OCI-LY1 (cell line): ENCODE data around the gene MRPL50.

Source experiments
- EZH2 ChIP-seq: fragments of 200-600 bp; sonication (generic), shearing (Covaris generic); IDR thresholded peaks from 2 replicates; pipeline ENCODE4 v1.8.0; 2017; ENCODE audit warnings: borderline replicate concordance, mixed run types, mild to moderate bottlenecking, antibody characterized with exemption, low read length, moderate library complexity, mixed read lengths
- TF ChIP-seq, protein P1 (sequence below): fragments of 200-600 bp; sonication (generic), shearing (Covaris generic); IDR thresholded peaks from 2 replicates; pipeline ENCODE4 v1.5.1; 2017; ENCODE audit warnings: mild to moderate bottlenecking, antibody characterized with exemption, low read length, moderate library complexity, mixed read lengths

DNA sequence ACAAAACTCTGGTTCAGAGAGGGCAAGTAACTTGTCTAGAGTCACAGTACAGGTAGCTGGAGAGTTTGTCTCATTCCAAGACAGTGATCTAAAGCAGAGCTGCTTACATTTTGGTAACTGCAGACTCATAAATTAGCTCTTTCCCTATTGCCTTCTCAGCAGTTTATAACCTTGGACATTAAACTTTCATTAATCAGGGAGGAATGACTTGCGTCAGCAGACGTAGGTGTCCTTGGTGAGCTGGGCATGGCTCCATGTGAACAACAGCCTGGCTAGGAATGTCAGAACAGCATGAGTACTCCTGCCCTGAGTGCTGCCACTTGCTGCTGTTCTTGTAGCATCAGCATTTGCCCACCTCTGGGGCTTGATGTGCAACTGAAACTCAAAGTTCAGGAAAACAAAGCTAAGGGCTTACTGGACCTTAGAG lies 39.4 kb upstream of the MRPL50 start:
- no peak for TF ChIP-seq EZH2
- TF ChIP-seq, protein P1, sequence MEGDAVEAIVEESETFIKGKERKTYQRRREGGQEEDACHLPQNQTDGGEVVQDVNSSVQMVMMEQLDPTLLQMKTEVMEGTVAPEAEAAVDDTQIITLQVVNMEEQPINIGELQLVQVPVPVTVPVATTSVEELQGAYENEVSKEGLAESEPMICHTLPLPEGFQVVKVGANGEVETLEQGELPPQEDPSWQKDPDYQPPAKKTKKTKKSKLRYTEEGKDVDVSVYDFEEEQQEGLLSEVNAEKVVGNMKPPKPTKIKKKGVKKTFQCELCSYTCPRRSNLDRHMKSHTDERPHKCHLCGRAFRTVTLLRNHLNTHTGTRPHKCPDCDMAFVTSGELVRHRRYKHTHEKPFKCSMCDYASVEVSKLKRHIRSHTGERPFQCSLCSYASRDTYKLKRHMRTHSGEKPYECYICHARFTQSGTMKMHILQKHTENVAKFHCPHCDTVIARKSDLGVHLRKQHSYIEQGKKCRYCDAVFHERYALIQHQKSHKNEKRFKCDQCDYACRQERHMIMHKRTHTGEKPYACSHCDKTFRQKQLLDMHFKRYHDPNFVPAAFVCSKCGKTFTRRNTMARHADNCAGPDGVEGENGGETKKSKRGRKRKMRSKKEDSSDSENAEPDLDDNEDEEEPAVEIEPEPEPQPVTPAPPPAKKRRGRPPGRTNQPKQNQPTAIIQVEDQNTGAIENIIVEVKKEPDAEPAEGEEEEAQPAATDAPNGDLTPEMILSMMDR, result no peak
